Ectodermal cell (in vitro differentiated cells): Measurements from ENCODE around the gene PAX2.

Source experiments
- H3K27ac ChIP-seq: 2 replicates; pipeline ENCODE4 v1.7.0; 2013; ENCODE audit warnings: mild to moderate bottlenecking, low read depth, low read length; ENCODE audit not compliant: insufficient read depth, poor library complexity, severe bottlenecking
- H3K27me3 ChIP-seq: 2 replicates; pipeline ENCODE4 v1.7.0; 2013; ENCODE audit warnings: mild to moderate bottlenecking, low read length; ENCODE audit not compliant: insufficient read depth, control insufficient read depth, poor library complexity, severe bottlenecking
- H3K36me3 ChIP-seq: one replicate; pipeline ENCODE4 v1.7.0; 2013; ENCODE audit warnings: low read length; ENCODE audit not compliant: control insufficient read depth, insufficient read depth
- H3K4me1 ChIP-seq: one replicate; pipeline ENCODE4 v1.7.0; 2013; ENCODE audit warnings: low read length; ENCODE audit not compliant: control insufficient read depth, insufficient read depth
- H3K4me3 ChIP-seq: 2 replicates; pipeline ENCODE4 v1.7.0; 2013; ENCODE audit warnings: low read depth, low read length, control low read depth; ENCODE audit not compliant: insufficient read depth
- H3K9me3 ChIP-seq: 2 replicates; pipeline ENCODE4 v1.7.0; 2013; ENCODE audit warnings: mild to moderate bottlenecking, low read length, moderate library complexity; ENCODE audit not compliant: control insufficient read depth
- WGBS, 2 experiments: methylation state at CpG; one replicate each; pipeline ENCODE4 v1.1.7; 2013; ENCODE audit warnings: missing lambda C conversion rate in 2 of 2; 5-methylcytosine and 5-hydroxymethylcytosine counted together

Gene PAX2

GRCh38 chr10:100776671-100777070 is 31.3 kb downstream of the PAX2 start:
- H3K27ac ChIP-seq, result no peak overlapping the region
- H3K36me3 ChIP-seq, result no peaks in the 10 kb centered on the region
- WGBS, 2 experiments, result 14% methylated on average over 1 of the region's 1 CpG; no CpG with 5 or more reads in 1 of the 2 experiments
- H3K4me3 ChIP-seq, result no peak overlapping the region
- H3K9me3 ChIP-seq, result no peaks in the 10 kb centered on the region
- H3K4me1 ChIP-seq, result peaks cover 6% of the 10 kb centered on the region
- no peaks in the 10 kb centered on the region for H3K27me3 ChIP-seq

- Histone ChIP-seq H3K36me3 (no peaks in the 10 kb centered on the region), H3K9me3 (no peaks in the 10 kb centered on the region), H3K4me3 (no peak overlapping the region), H3K4me1 (peaks cover 6% of the 10 kb centered on the region), H3K27me3 (no peaks in the 10 kb centered on the region), H3K27ac (no peak overlapping the region)
- WGBS, 2 experiments, result 89 to 91% methylated on average over 9 of the region's 9 CpGs
Measured at GRCh38 chr10:100779329-100779728, 33.9 kb downstream of the PAX2 start.

GRCh38 chr10:100780324-100780723 is 34.9 kb downstream of the PAX2 start:
- H3K36me3 ChIP-seq, result no peaks in the 10 kb centered on the region
- H3K4me3 ChIP-seq, result no peak overlapping the region
- peaks cover 5% of the 10 kb centered on the region for H3K4me1 ChIP-seq
- WGBS, 2 experiments, result 93 to 95% methylated on average over 2 of the region's 2 CpGs
- no peak overlapping the region for H3K27ac ChIP-seq
- no peaks in the 10 kb centered on the region for H3K9me3 ChIP-seq
- no peaks in the 10 kb centered on the region for H3K27me3 ChIP-seq

- no peaks in the 10 kb centered on the region for H3K36me3 ChIP-seq
- WGBS, 2 experiments, result 56 to 61% methylated on average over 11 of the region's 11 CpGs
- H3K4me3 ChIP-seq, result no peak overlapping the region
- no peaks in the 10 kb centered on the region for H3K27me3 ChIP-seq
- H3K27ac ChIP-seq, result no peak overlapping the region
- no peaks in the 10 kb centered on the region for H3K4me1 ChIP-seq
- H3K9me3 ChIP-seq, result no peaks in the 10 kb centered on the region
Measured at GRCh38 chr10:100781145-100781665, 35.8 kb downstream of the PAX2 start.

GRCh38 chr10:100782461-100783244 is 37.3 kb downstream of the PAX2 start:
- Histone ChIP-seq H3K27ac (no peak overlapping the region), H3K4me3 (no peak overlapping the region)
- WGBS, 2 experiments, result 91 to 95% methylated on average over 13 of the region's 13 CpGs

GRCh38 chr10:100784126-100784525 is 38.7 kb downstream of the PAX2 start:
- Histone ChIP-seq H3K36me3 (no peaks in the 10 kb centered on the region), H3K27me3 (peaks cover 8% of the 10 kb centered on the region), H3K4me1 (peaks cover 6% of the 10 kb centered on the region), H3K4me3 (no peak overlapping the region), H3K27ac (no peak overlapping the region), H3K9me3 (no peaks in the 10 kb centered on the region)
- 89 to 90% methylated on average over 3 of the region's 3 CpGs for WGBS, 2 experiments

More at GRCh38 chr10:100782461-100783244, 37.3 kb downstream of the PAX2 start:
- Histone ChIP-seq H3K9me3 (no peaks in the 10 kb centered on the region), H3K36me3 (no peaks in the 10 kb centered on the region), H3K27me3 (no peaks in the 10 kb centered on the region), H3K4me1 (no peaks in the 10 kb centered on the region)

- Histone ChIP-seq H3K36me3 (no peaks in the 10 kb centered on the region), H3K4me1 (peaks cover 6% of the 10 kb centered on the region), H3K27ac (no peak overlapping the region), H3K27me3 (peaks cover 8% of the 10 kb centered on the region), H3K4me3 (no peak overlapping the region), H3K9me3 (no peaks in the 10 kb centered on the region)
- 95 to 96% methylated on average over 6 of the region's 6 CpGs for WGBS, 2 experiments
Measured at GRCh38 chr10:100786591-100786990, 41.2 kb downstream of the PAX2 start.

- peaks cover 8% of the 10 kb centered on the region for H3K27me3 ChIP-seq
- WGBS, 2 experiments, result 62 to 69% methylated on average over 18 of the region's 18 CpGs
- H3K9me3 ChIP-seq, result no peaks in the 10 kb centered on the region
- no peak overlapping the region for H3K4me3 ChIP-seq
- peaks cover 9% of the 10 kb centered on the region for H3K4me1 ChIP-seq
- no peak overlapping the region for H3K27ac ChIP-seq
- H3K36me3 ChIP-seq, result no peaks in the 10 kb centered on the region
Measured at GRCh38 chr10:100788002-100788903, 42.9 kb downstream of the PAX2 start.

GRCh38 chr10:100790761-100791208 is 45.4 kb downstream of the PAX2 start:
- Histone ChIP-seq H3K27ac (no peak overlapping the region), H3K27me3 (peaks cover 8% of the 10 kb centered on the region)
- WGBS, 2 experiments, result 55 to 63% methylated on average over 7 of the region's 7 CpGs

More at GRCh38 chr10:100790761-100791208, 45.4 kb downstream of the PAX2 start:
- H3K4me3 ChIP-seq, result no peak overlapping the region
- H3K9me3 ChIP-seq, result no peaks in the 10 kb centered on the region
- H3K36me3 ChIP-seq, result no peaks in the 10 kb centered on the region
- peaks cover 9% of the 10 kb centered on the region for H3K4me1 ChIP-seq
